ENCODE results near the gene ANKAR. TPM values are rescaled to one million over a fixed set of nuclear protein-coding genes. Genes with fewer than 3 reads are reported as not detected.
A peak's percentile ranks its signal among the peaks of the same experiment; 100 is the strongest.

Gene ANKAR
- total and polyA plus RNA-seq, 9 of the 15 experiments (the other 6 are each of a cell fraction or from before 2014, with no cell fraction given): 0.04 to 0.52 (median 0.39) TPM

GRCh38 chr2:189698020-189698887 is 23.8 kb downstream of the ANKAR start (continued):
- TF ChIP-seq MBD2 (IDR thresholded peaks at IDR 0.05; ENCODE audit: borderline replicate concordance, low read depth) (no peak), ZNF12 (CRISPR knock-in tag; IDR thresholded peaks at IDR 0.05) (no peak), MTF1 (CRISPR knock-in tag; IDR thresholded peaks at IDR 0.05; ENCODE audit: borderline replicate concordance) (no peak), KDM1A (IDR thresholded peaks at IDR 0.05) (no peak), SMARCA5 (IDR thresholded peaks at IDR 0.05) (no peak), SRF (CRISPR knock-in tag; IDR thresholded peaks at IDR 0.05) (peak in 1 of 2 experiments; percentile 46; a peak in 1 of 4 replicates), SMARCE1 (IDR thresholded peaks at IDR 0.05) (no peak), EZH2 (IDR thresholded peaks at IDR 0.05; ENCODE audit: borderline replicate concordance, low read depth, low read length) (no peak), NFE2L1 (tag; IDR thresholded peaks at IDR 0.05; ENCODE audit: borderline replicate concordance, low read depth) (no peak), PCBP1 (IDR thresholded peaks at IDR 0.05; ENCODE audit: low read depth, low read length, poor library complexity, severe bottlenecking) (no peak), EP400 (IDR thresholded peaks at IDR 0.05) (0 out of 2 replicates have a peak, but pooled peaks have one; percentile 18), ZNF354B (CRISPR knock-in tag; IDR thresholded peaks at IDR 0.05) (no peak), FOXM1 (IDR thresholded peaks at IDR 0.05; ENCODE audit: low read depth) (no peak; the same call in 1 of the 2 replicates), FOXM1 (CRISPR knock-in tag; IDR thresholded peaks at IDR 0.05; ENCODE audit: low read depth) (no peak), ZNF589 (CRISPR knock-in tag; IDR thresholded peaks at IDR 0.05; ENCODE audit: low read depth) (no peak), ZNF140 (CRISPR knock-in tag; IDR thresholded peaks at IDR 0.05) (no peak), ATF1 (CRISPR knock-in tag; IDR thresholded peaks at IDR 0.05) (no peak), ATF1 (tag; IDR thresholded peaks at IDR 0.05) (0 out of 2 replicates have a peak, but pooled peaks have one; percentile 24), RB1 (IDR thresholded peaks at IDR 0.05; ENCODE audit: low read depth) (no peak), NCOA2 (IDR thresholded peaks at IDR 0.05; ENCODE audit: partially characterized antibody in 2 of 2) (no peak), YY1 (IDR thresholded peaks at IDR 0.05; ENCODE audit: borderline replicate concordance in 1 of 3, control insufficient read depth in 1 of 3, extremely low read depth in 1 of 3, insufficient read depth in 3 of 3, insufficient read length in 1 of 3, insufficient replicate concordance in 2 of 3, low read depth in 1 of 3, low read length in 2 of 3) (no peak), TBL1XR1 (IDR thresholded peaks at IDR 0.05; ENCODE audit: low read length in 2 of 2) (no peak)
- TF ChIP-seq, protein P1, sequence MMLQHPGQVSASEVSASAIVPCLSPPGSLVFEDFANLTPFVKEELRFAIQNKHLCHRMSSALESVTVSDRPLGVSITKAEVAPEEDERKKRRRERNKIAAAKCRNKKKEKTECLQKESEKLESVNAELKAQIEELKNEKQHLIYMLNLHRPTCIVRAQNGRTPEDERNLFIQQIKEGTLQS (IDR thresholded peaks at IDR 0.05): 0 out of 2 replicates have a peak, but pooled peaks have one; percentile 36
- TF ChIP-seq, protein P1 (CRISPR knock-in tag; conservative IDR thresholded peaks at IDR 0.05): no peak
- TF ChIP-seq, protein P2, sequence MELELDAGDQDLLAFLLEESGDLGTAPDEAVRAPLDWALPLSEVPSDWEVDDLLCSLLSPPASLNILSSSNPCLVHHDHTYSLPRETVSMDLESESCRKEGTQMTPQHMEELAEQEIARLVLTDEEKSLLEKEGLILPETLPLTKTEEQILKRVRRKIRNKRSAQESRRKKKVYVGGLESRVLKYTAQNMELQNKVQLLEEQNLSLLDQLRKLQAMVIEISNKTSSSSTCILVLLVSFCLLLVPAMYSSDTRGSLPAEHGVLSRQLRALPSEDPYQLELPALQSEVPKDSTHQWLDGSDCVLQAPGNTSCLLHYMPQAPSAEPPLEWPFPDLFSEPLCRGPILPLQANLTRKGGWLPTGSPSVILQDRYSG (tag; conservative IDR thresholded peaks at IDR 0.05; ENCODE audit: low read depth): no peak
- TF ChIP-seq, protein P3, sequence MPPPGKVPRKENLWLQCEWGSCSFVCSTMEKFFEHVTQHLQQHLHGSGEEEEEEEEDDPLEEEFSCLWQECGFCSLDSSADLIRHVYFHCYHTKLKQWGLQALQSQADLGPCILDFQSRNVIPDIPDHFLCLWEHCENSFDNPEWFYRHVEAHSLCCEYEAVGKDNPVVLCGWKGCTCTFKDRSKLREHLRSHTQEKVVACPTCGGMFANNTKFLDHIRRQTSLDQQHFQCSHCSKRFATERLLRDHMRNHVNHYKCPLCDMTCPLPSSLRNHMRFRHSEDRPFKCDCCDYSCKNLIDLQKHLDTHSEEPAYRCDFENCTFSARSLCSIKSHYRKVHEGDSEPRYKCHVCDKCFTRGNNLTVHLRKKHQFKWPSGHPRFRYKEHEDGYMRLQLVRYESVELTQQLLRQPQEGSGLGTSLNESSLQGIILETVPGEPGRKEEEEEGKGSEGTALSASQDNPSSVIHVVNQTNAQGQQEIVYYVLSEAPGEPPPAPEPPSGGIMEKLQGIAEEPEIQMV (tag; conservative IDR thresholded peaks at IDR 0.05; ENCODE audit: low read depth): no peak

Measured in K562 (cell line).